Measurements from ENCODE around the gene FLT3LG. TPM values are rescaled to one million over a fixed set of nuclear protein-coding genes. Genes with fewer than 3 reads are reported as not detected.

Gene FLT3LG
- 0.29 and 0.55 TPM in 2 replicates for polyA plus RNA-seq (2013)

- no peaks in the 10 kb centered on the region for H3K79me2 ChIP-seq (ENCODE audit: control insufficient read depth, insufficient read depth, low read length, poor library complexity)
- DNase-seq, result peak; percentile 28 to 57
- no peak within 1 kb of the TSS for H2AK5ac ChIP-seq (ENCODE audit: low read length)
- H2AFZ ChIP-seq (ENCODE audit: insufficient read depth, low read length, poor library complexity), result no peak within 1 kb of the TSS
- H2BK120ac ChIP-seq (ENCODE audit: insufficient read depth, low read length, poor library complexity), result no peak within 1 kb of the TSS
- H4K8ac ChIP-seq (ENCODE audit: low read depth, low read length), result no peak within 1 kb of the TSS
- H3K9ac ChIP-seq (ENCODE audit: low read length), result no peak within 1 kb of the TSS
- no peaks in the 10 kb centered on the region for H3K27me3 ChIP-seq (ENCODE audit: insufficient read depth, low read length)
- no peak within 1 kb of the TSS for H3K14ac ChIP-seq (ENCODE audit: low read length)
- no peaks in the 10 kb centered on the region for H3K79me1 ChIP-seq (ENCODE audit: low read length)
- no peak within 1 kb of the TSS for H3K4me3 ChIP-seq (ENCODE audit: low read depth, low read length)
- H3K4ac ChIP-seq (ENCODE audit: low read depth, low read length), result no peak within 1 kb of the TSS
- H3K23ac ChIP-seq (ENCODE audit: low read length), result no peak within 1 kb of the TSS
- H4K12ac ChIP-seq (ENCODE audit: low read depth, low read length), result no peak within 1 kb of the TSS
- no peak within 1 kb of the TSS for H3K27ac ChIP-seq (ENCODE audit: low read depth, low read length)
- no peak within 1 kb of the TSS for H3K4me2 ChIP-seq (ENCODE audit: low read length)
- H3K9me3 ChIP-seq (ENCODE audit: insufficient read depth, low read depth, low read length), result no peaks in the 10 kb centered on the region
- no CpG with 5 or more reads among the region's 33 CpGs for WGBS (ENCODE audit: extremely low coverage, insufficient coverage, insufficient read length)
- no peaks in the 10 kb centered on the region for H3K4me1 ChIP-seq (ENCODE audit: control insufficient read depth in 1 of 2, insufficient read depth in 2 of 2, low read length in 2 of 2)
- H3K18ac ChIP-seq (ENCODE audit: low read length), result no peak within 1 kb of the TSS
- H3K36me3 ChIP-seq (ENCODE audit: control insufficient read depth in 1 of 2, insufficient read depth in 2 of 2, low read length in 2 of 2), result peaks cover 12% of the 10 kb centered on the region in 2 experiments
- H2BK5ac ChIP-seq (ENCODE audit: low read depth, low read length, poor library complexity), result no peak within 1 kb of the TSS
- H4K91ac ChIP-seq (ENCODE audit: low read depth, low read length), result no peak within 1 kb of the TSS
- no peak within 1 kb of the TSS for H2BK12ac ChIP-seq (ENCODE audit: low read length)
Observed at GRCh38 chr19:49473868-49474541, at the start of gene FLT3LG. FLT3LG (plus strand) TSS chr19:49474215; CDS start chr19:49474640, 425 bp downstream.

GRCh38 chr19:49425178-49425577, 48.8 kb upstream of the FLT3LG start, which contains the start of gene GFY:
GFY (plus strand) TSS chr19:49425388; CDS start chr19:49426431, 1,043 bp downstream.
- Histone ChIP-seq H3K27me3 (ENCODE audit: insufficient read depth, low read length) (peaks cover 82% of the 10 kb centered on the region), H2BK12ac (ENCODE audit: low read length) (no peak within 1 kb of the TSS), H3K79me2 (ENCODE audit: control insufficient read depth, insufficient read depth, low read length, poor library complexity) (no peaks in the 10 kb centered on the region), H3K4me2 (ENCODE audit: low read length) (no peak within 1 kb of the TSS), H2BK5ac (ENCODE audit: low read depth, low read length, poor library complexity) (no peak within 1 kb of the TSS), H3K36me3 (ENCODE audit: control insufficient read depth in 1 of 2, insufficient read depth in 2 of 2, low read length in 2 of 2) (no peaks in the 10 kb centered on the region), H2AK5ac (ENCODE audit: low read length) (no peak within 1 kb of the TSS), H3K4ac (ENCODE audit: low read depth, low read length) (no peak within 1 kb of the TSS), H3K27ac (ENCODE audit: low read depth, low read length) (no peak within 1 kb of the TSS), H3K4me1 (ENCODE audit: control insufficient read depth in 1 of 2, insufficient read depth in 2 of 2, low read length in 2 of 2) (peaks cover 3% of the 10 kb centered on the region in 2 experiments), H2AFZ (ENCODE audit: insufficient read depth, low read length, poor library complexity) (no peak within 1 kb of the TSS), H3K18ac (ENCODE audit: low read length) (no peak within 1 kb of the TSS), H3K14ac (ENCODE audit: low read length) (no peak within 1 kb of the TSS), H2BK120ac (ENCODE audit: insufficient read depth, low read length, poor library complexity) (no peak within 1 kb of the TSS), H3K9me3 (ENCODE audit: insufficient read depth, low read depth, low read length) (peaks cover 6% of the 10 kb centered on the region), H4K8ac (ENCODE audit: low read depth, low read length) (no peak within 1 kb of the TSS), H4K12ac (ENCODE audit: low read depth, low read length) (no peak within 1 kb of the TSS), H3K23ac (ENCODE audit: low read length) (no peak within 1 kb of the TSS), H4K91ac (ENCODE audit: low read depth, low read length) (no peak within 1 kb of the TSS), H3K9ac (ENCODE audit: low read length) (no peak within 1 kb of the TSS), H3K79me1 (ENCODE audit: low read length) (no peaks in the 10 kb centered on the region), H3K4me3 (ENCODE audit: low read depth, low read length) (no peak within 1 kb of the TSS)
- no peak for DNase-seq
- WGBS (ENCODE audit: extremely low coverage, insufficient coverage, insufficient read length), result no CpG with 5 or more reads among the region's 7 CpGs

GRCh38 chr19:49425922-49426592, 48.0 kb upstream of the FLT3LG start:
- no peak overlapping the region for H4K12ac ChIP-seq (ENCODE audit: low read depth, low read length)
- no peak overlapping the region for H3K9ac ChIP-seq (ENCODE audit: low read length)
- H2BK12ac ChIP-seq (ENCODE audit: low read length), result no peak overlapping the region
- no peak overlapping the region for H3K4ac ChIP-seq (ENCODE audit: low read depth, low read length)
- no peak overlapping the region for H4K8ac ChIP-seq (ENCODE audit: low read depth, low read length)
- no peak overlapping the region for H3K18ac ChIP-seq (ENCODE audit: low read length)
- peaks cover 76% of the 10 kb centered on the region for H3K27me3 ChIP-seq (ENCODE audit: insufficient read depth, low read length)
- no peak for DNase-seq
- H3K4me1 ChIP-seq (ENCODE audit: control insufficient read depth in 1 of 2, insufficient read depth in 2 of 2, low read length in 2 of 2), result peaks cover 2 to 3% of the 10 kb centered on the region in 2 experiments
- H3K79me1 ChIP-seq (ENCODE audit: low read length), result no peaks in the 10 kb centered on the region
- H2AK5ac ChIP-seq (ENCODE audit: low read length), result no peak overlapping the region
- no CpG with 5 or more reads among the region's 30 CpGs for WGBS (ENCODE audit: extremely low coverage, insufficient coverage, insufficient read length)
- no peaks in the 10 kb centered on the region for H3K79me2 ChIP-seq (ENCODE audit: control insufficient read depth, insufficient read depth, low read length, poor library complexity)
- H2BK120ac ChIP-seq (ENCODE audit: insufficient read depth, low read length, poor library complexity), result no peak overlapping the region
- H3K36me3 ChIP-seq (ENCODE audit: control insufficient read depth in 1 of 2, insufficient read depth in 2 of 2, low read length in 2 of 2), result no peaks in the 10 kb centered on the region
- H2BK5ac ChIP-seq (ENCODE audit: low read depth, low read length, poor library complexity), result no peak overlapping the region
- H3K9me3 ChIP-seq (ENCODE audit: insufficient read depth, low read depth, low read length), result peaks cover 6% of the 10 kb centered on the region
- H3K4me3 ChIP-seq (ENCODE audit: low read depth, low read length), result no peak overlapping the region
- no peak overlapping the region for H3K4me2 ChIP-seq (ENCODE audit: low read length)
- H2AFZ ChIP-seq (ENCODE audit: insufficient read depth, low read length, poor library complexity), result no peak overlapping the region
- no peak overlapping the region for H3K14ac ChIP-seq (ENCODE audit: low read length)
- H4K91ac ChIP-seq (ENCODE audit: low read depth, low read length), result no peak overlapping the region
- H3K27ac ChIP-seq (ENCODE audit: low read depth, low read length), result no peak overlapping the region
- no peak overlapping the region for H3K23ac ChIP-seq (ENCODE audit: low read length)

- Histone ChIP-seq H3K14ac (ENCODE audit: low read length) (no peak overlapping the region), H4K8ac (ENCODE audit: low read depth, low read length) (no peak overlapping the region), H3K4me1 (ENCODE audit: control insufficient read depth in 1 of 2, insufficient read depth in 2 of 2, low read length in 2 of 2) (peaks cover 0 to 3% of the 10 kb centered on the region in 2 experiments), H2AK5ac (ENCODE audit: low read length) (no peak overlapping the region), H3K27ac (ENCODE audit: low read depth, low read length) (no peak overlapping the region), H3K36me3 (ENCODE audit: control insufficient read depth in 1 of 2, insufficient read depth in 2 of 2, low read length in 2 of 2) (no peaks in the 10 kb centered on the region), H3K79me1 (ENCODE audit: low read length) (no peaks in the 10 kb centered on the region), H3K9ac (ENCODE audit: low read length) (no peak overlapping the region), H2AFZ (ENCODE audit: insufficient read depth, low read length, poor library complexity) (no peak overlapping the region), H3K18ac (ENCODE audit: low read length) (no peak overlapping the region), H4K12ac (ENCODE audit: low read depth, low read length) (no peak overlapping the region), H3K9me3 (ENCODE audit: insufficient read depth, low read depth, low read length) (peaks cover 11% of the 10 kb centered on the region), H2BK12ac (ENCODE audit: low read length) (no peak overlapping the region), H3K4me2 (ENCODE audit: low read length) (no peak overlapping the region), H3K4me3 (ENCODE audit: low read depth, low read length) (no peak overlapping the region), H3K79me2 (ENCODE audit: control insufficient read depth, insufficient read depth, low read length, poor library complexity) (no peaks in the 10 kb centered on the region), H4K91ac (ENCODE audit: low read depth, low read length) (no peak overlapping the region), H2BK120ac (ENCODE audit: insufficient read depth, low read length, poor library complexity) (no peak overlapping the region), H2BK5ac (ENCODE audit: low read depth, low read length, poor library complexity) (no peak overlapping the region), H3K23ac (ENCODE audit: low read length) (no peak overlapping the region), H3K27me3 (ENCODE audit: insufficient read depth, low read length) (peaks cover 67% of the 10 kb centered on the region), H3K4ac (ENCODE audit: low read depth, low read length) (no peak overlapping the region)
- no peak for DNase-seq
- no CpG with 5 or more reads among the region's 12 CpGs for WGBS (ENCODE audit: extremely low coverage, insufficient coverage, insufficient read length)
Observed at GRCh38 chr19:49427339-49427738, 46.7 kb upstream of the FLT3LG start.
